Stimulated activated naive CD4-positive, alpha-beta T cell treated with Interleukin-2 at 50 U/mL for 16 hours (primary cell): ENCODE measurements around the gene MLLT10.

Experiments
- DNase-seq: peaks from one replicate; lab custom pipeline; 2025; lab: John Stamatoyannopoulos, UW

Gene MLLT10

DNA sequence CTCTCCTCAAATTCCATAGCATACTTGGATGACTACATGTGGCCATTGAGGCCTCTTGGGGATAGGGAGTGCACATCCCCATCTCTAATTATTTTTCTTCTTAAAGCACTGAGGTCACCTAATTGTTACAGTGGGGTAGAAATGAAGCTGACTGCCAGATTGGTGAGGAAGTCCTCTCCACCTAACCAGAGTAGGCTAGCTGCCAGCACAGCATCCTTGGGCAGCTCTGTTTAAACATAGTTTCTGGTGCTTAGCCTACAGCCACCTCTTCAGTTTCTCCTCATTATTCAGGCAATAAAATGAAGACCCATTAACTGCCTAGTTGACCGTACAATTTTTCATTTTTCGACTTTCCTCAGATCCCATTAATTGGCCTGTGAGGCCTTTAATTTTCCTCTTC, 104.6 kb downstream of the MLLT10 start:
- no peak for DNase-seq

- no peak for DNase-seq
Measured at GRCh38 chr10:21648040-21648439, 114.0 kb downstream of the MLLT10 start.

DNA sequence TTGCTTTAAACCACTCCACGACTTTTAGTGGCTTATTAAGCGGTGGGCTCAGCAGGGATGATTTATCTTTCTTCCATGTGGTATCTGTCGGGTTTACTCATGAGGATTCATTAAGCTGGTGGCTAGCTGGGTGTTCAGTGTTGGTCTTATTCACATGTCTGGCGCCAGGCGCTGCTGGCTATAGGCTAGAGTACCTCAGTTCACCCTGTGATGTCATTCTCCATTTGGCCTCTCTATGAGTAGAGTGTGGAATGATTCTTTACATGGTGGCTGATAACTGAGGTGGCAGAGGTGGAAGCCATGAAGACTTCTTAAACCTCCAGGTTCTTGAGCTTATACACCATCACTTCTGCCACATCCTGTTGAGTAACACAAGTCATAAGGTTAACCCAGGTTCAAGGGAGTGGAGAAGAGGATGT, 115.4 kb downstream of the MLLT10 start:
- DNase-seq, result no peak

DNA sequence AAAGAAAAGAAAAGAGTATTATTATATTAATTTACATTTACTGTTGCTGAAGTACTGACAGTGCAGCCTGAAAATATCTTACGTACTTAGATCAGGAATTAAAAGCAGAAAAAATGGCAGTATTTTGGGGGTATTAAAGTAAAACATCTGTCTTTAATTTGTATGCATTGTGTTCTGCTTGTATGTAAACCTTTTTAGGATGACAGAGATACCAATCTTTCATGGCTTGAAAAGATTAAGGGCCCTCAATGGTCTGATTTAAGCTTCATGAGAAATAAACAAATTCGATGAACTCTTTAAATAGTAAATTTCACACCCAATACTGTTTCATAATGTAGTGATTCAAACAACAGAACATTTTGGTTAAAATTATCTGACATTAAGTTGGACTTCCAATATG, 116.3 kb downstream of the MLLT10 start:
- no peak for DNase-seq

DNA sequence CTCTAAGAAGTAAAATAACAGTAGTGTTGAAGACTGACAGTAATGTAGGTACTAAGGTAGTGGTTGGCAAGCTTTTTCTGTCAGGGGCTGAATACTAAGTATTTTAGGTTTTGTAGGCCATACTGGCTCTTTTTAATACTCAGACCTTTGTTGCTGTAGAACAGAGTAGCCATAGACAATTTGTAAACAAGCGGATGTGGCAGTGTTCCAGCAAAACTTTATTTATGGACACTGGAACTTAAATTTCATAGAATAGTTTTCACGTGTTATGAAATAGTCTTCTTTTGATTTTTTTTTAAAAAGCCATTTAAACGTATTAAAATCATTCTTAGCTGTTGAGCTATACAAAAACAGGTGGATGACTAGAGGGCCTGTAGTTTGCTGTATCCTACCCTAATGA, 121.2 kb downstream of the MLLT10 start:
- DNase-seq, result no peak

- no peak for DNase-seq
Measured at GRCh38 chr10:21655687-21656086, 121.7 kb downstream of the MLLT10 start.

DNA sequence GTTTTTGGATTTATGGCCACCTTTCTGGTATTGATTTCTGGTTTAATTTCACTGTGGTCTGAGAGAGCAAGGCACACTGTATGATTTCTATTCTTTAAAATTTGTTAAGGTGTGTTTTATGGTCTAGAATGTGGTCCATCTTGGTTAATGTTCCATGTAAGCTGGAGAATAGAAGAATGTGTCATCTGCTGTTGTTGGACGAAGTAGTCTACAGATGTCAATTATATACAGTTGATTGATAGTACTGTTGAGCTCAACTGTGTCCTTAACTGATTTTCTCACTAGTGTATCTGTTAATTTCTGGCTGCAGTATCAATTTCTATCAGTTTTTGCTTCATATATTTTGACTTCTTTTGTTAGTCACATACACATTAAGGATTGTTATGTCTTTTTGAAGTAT, 127.1 kb downstream of the MLLT10 start:
- no peak for DNase-seq

- DNase-seq, result no peak
Measured at GRCh38 chr10:21661935-21662334, 127.9 kb downstream of the MLLT10 start.

- no peak for DNase-seq
Measured at GRCh38 chr10:21662635-21663034, 128.6 kb downstream of the MLLT10 start.

DNA sequence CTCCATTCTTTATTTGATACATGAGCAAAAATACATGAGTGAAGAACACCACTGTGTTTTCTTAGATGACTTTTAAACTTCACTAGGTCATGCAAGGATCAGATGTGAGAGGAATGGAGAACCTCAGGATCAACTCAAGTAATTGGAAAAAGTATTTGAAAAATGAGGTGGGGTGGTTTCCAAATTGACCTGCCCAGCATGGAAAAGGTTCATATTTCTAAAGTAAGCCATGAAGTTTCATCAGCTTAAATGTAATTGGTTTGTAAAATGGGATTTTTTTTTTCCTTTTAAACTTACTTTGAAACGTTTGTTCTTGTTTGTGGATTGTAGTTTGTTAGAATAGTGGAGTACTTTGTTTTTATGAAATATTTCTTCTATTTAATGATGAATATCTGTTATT, 134.8 kb downstream of the MLLT10 start:
- no peak for DNase-seq

GRCh38 chr10:21670391-21670790, 136.4 kb downstream of the MLLT10 start:
- no peak for DNase-seq

GRCh38 chr10:21673668-21674067, 139.6 kb downstream of the MLLT10 start:
- DNase-seq, result no peak

DNA sequence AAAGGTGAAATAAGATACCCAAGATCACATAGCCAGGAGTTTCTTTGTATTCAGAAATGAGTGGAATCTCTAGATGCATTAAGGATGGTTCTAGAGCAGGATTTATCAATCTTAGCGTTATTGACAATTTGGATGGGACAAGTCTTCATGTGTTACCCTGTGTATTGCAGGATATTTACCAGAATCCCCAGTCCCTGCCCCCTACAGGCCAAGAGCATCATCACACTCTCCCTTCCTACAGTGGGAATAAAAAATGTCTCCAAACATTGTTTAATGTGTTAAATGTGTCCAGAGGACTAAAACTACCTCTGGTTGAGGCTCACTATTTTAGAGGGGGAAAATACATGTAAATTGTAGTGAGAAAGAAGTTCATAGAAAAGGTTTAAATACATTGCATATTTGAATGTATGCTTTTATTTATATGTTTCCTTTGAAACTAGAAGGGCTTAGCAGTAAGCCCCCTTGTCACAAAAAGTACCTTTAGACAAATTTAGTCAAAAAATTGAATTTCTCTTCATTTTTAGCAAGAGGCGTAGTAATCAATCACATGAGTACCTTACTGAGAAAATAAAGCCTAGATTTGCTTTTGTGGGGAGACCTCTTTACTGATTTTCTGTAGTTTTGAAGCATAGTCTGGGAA, 141.2 kb downstream of the MLLT10 start:
- peak; percentile 16 for DNase-seq

DNA sequence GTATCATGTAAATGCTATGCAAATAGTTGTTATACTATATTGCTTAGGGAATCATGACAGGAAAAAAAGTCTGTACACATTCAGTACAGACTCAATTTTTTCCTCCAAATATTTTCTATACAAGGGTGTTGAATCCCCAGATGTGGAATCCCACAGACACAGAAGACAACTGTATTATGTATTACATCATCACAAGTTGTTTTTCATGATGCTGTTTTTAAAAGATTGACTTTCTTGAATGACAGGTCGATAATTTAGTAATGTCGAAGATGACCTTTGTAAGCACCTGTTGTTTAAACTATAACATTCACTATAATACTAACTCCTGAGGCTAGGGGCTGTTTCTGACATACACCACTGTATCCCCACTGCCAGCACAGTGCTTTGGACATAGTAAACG, 143.5 kb downstream of the MLLT10 start:
- DNase-seq, result no peak

GRCh38 chr10:21681156-21681555, 147.1 kb downstream of the MLLT10 start:
- DNase-seq, result no peak

DNA sequence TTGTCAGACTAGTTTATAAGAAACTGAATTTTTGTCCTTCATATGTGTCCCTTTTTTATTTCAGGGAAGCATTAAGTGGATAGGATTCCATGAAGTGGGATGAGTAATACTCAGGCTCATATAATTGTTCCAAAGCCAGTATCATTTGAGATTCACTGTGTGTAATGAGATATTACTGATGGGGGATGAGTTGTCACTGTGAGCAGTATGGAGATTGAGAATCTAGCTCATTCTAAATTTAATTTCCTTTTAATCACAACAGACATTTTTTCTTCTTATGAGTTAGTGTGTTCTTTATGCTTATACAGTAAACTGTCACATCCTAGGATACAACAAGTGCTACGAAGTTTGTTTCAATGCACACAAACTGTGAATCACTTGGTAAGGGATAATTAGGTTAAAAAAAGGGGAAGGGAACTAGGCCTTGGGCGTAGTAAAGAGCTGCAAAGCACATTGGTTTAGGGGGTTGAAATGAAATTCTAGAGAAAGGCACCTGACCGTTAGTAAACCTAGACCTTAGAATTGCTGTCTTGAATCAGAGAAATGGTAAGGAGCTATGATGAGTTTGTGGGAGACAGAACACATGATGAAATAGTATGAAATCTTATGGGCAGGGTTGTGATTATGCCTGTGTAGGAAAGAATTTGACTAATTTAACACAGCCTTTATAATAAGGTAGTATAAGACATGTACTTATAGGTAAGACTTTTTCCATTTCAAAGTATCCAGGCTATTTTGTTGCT, 153.4 kb downstream of the MLLT10 start:
- no peak for DNase-seq

- no peak for DNase-seq
Measured at GRCh38 chr10:21688009-21688332, 153.9 kb downstream of the MLLT10 start.

DNA sequence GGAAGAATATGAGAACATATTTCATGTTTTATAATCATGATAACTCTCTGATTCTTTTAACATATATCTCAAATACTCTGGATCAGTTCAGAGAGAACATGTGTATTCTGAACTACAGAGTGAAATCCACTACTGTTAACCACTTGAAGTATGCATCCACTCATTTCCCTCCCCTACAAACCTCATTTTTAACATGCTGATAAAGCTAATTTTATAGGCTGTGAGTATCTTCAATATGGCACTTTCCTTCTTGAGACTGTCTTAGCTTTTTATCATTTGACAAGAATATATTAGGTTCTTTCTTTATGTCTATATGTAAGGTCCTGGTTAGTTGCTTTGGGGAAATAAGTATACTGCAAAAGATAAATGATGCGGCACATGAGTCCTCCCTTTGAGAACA, 154.8 kb downstream of the MLLT10 start:
- DNase-seq, result no peak

- DNase-seq, result no peak
Measured at GRCh38 chr10:21689881-21690280, 155.8 kb downstream of the MLLT10 start.

DNA sequence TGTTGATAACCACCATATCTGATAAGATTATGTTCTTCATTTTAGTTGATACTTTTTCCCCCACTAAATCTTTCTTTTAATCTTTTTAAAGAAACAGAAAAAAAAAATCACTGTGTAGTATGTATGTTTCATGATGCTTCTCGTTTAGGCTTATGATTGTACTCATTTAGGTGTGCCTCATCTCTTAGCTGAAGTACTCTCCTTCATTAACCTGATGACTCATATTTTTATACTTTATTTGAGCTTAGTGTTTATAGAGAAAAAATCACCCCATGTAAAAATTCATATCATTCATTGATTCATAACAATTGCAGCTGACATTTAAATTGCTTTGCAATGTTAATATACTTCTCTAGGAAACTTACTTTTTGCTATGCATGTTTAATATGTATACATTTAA, 158.9 kb downstream of the MLLT10 start:
- no peak for DNase-seq

DNA sequence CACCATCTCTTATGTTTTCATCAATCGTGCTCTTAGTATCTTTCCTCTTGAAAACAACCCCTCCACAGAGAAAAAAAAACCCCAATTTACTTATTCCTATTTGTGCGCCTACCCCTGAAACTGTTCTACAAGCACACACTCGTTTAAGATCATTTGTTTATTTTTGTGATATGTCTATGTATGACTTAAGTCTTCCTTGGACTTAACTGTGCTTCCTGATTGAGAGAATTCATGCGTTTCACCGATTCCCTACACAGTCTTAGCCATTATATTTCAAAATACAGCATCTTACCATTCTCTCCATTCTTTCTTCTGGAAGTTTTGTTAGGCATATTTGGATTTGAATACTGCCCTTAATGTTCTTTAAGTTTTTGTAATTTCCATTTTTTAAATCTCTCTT, 159.4 kb downstream of the MLLT10 start:
- DNase-seq, result no peak

- no peak for DNase-seq
Measured at GRCh38 chr10:21694631-21695030, 160.6 kb downstream of the MLLT10 start.

GRCh38 chr10:21696302-21696701, 162.3 kb downstream of the MLLT10 start:
- DNase-seq, result no peak

- DNase-seq, result no peak
Measured at GRCh38 chr10:21699575-21699974, 165.5 kb downstream of the MLLT10 start.
